Hepatocyte (in vitro differentiated cells): ENCODE data around the gene CCL23.

Source experiments
- EZH2 ChIP-seq: fragments of 200-600 bp; sonication (generic); IDR thresholded peaks from 2 replicates; pipeline ENCODE4 v1.6.1; 2016; ENCODE audit warnings: antibody characterized with exemption, mild to moderate bottlenecking, borderline replicate concordance
- TF ChIP-seq, protein P1 (sequence below): fragments of 200-600 bp; sonication (generic); IDR thresholded peaks from 2 replicates; pipeline ENCODE4 v1.5.1; 2016; ENCODE audit warnings: antibody characterized with exemption, mild to moderate bottlenecking; ENCODE audit not compliant: poor library complexity

DNA sequence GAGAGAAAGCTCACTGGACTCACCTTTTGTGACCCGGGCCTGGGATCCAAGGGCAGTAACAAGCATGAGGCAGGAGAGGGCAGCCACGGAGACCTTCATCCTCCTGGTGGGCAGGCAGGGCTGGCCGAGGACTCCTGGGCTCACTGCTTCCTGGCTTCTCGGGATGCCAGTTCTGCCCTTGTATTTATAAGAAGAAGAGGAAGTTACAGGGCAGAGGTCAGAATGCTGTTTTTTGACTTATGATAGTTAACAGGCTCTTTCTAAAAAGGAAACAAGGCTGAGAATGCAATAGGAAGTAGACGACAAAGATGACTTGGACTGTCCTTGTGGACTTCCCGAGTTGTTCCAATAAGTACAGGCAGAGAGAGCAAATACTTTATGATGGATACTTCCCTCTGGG is at the start of gene CCL23:
- TF ChIP-seq, protein P1, sequence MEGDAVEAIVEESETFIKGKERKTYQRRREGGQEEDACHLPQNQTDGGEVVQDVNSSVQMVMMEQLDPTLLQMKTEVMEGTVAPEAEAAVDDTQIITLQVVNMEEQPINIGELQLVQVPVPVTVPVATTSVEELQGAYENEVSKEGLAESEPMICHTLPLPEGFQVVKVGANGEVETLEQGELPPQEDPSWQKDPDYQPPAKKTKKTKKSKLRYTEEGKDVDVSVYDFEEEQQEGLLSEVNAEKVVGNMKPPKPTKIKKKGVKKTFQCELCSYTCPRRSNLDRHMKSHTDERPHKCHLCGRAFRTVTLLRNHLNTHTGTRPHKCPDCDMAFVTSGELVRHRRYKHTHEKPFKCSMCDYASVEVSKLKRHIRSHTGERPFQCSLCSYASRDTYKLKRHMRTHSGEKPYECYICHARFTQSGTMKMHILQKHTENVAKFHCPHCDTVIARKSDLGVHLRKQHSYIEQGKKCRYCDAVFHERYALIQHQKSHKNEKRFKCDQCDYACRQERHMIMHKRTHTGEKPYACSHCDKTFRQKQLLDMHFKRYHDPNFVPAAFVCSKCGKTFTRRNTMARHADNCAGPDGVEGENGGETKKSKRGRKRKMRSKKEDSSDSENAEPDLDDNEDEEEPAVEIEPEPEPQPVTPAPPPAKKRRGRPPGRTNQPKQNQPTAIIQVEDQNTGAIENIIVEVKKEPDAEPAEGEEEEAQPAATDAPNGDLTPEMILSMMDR = no peak
- no peak for TF ChIP-seq EZH2
